Nephron (organoid): ENCODE results near the gene NIPA2.

Source experiments
- H3K27ac Mint-ChIP-seq, 3 experiments: 2 replicates each; pipeline ENCODE4 v1.8.0; 2020; ENCODE audit warnings: mixed read lengths in 3 of 3, mild to moderate bottlenecking in 2 of 3, moderate library complexity in 1 of 3
- H3K27me3 Mint-ChIP-seq: 2 replicates; pipeline ENCODE4 v1.8.0; 2021; ENCODE audit warnings: low read depth, mild to moderate bottlenecking, moderate library complexity, mixed read lengths
- H3K36me3 Mint-ChIP-seq: 2 replicates; pipeline ENCODE4 v1.8.0; 2020; ENCODE audit warnings: low read depth, mixed read lengths
- H3K4me1 Mint-ChIP-seq: 2 replicates; pipeline ENCODE4 v1.8.0; 2020; ENCODE audit warnings: mixed read lengths
- H3K4me3 Mint-ChIP-seq, 3 experiments: 2 replicates each; pipeline ENCODE4 v1.8.0; 2020; ENCODE audit warnings: mild to moderate bottlenecking in 3 of 3, mixed read lengths in 3 of 3, moderate library complexity in 2 of 3
- H3K9me3 Mint-ChIP-seq: 2 replicates; pipeline ENCODE4 v1.8.0; 2020; ENCODE audit warnings: mixed read lengths
- CTCF ChIP-seq, 3 experiments: fragments of 200-600 bp; sonication (generic); IDR thresholded peaks; one replicate each; pipeline ENCODE4 v1.5.0; 2021; ENCODE audit warnings: antibody characterized with exemption in 3 of 3; ENCODE audit not compliant: unreplicated experiment in 3 of 3

NIPA2 gene

GRCh38 chr15:22874966-22875365, 36.5 kb downstream of the NIPA2 start:
- Mint-ChIP-seq H3K4me1 (peaks cover 6% of the 10 kb centered on the region), H3K36me3 (peaks cover 90% of the 10 kb centered on the region), H3K27me3 (no peaks in the 10 kb centered on the region), H3K9me3 (peaks cover 10% of the 10 kb centered on the region), H3K4me3 (no peak overlapping the region), H3K27ac (no peak overlapping the region)
- no peak for TF ChIP-seq CTCF (IDR thresholded peaks at IDR 0.05; ENCODE audit: unreplicated experiment in 3 of 3)

GRCh38 chr15:22877117-22877516, 38.7 kb downstream of the NIPA2 start:
- Mint-ChIP-seq H3K4me1 (peaks cover 6% of the 10 kb centered on the region), H3K36me3 (peaks cover 87% of the 10 kb centered on the region), H3K27ac (no peak overlapping the region), H3K9me3 (peaks cover 2% of the 10 kb centered on the region), H3K27me3 (no peaks in the 10 kb centered on the region), H3K4me3 (no peak overlapping the region)
- TF ChIP-seq CTCF (IDR thresholded peaks at IDR 0.05; ENCODE audit: unreplicated experiment in 3 of 3) = no peak

GRCh38 chr15:22877607-22878006, 39.1 kb downstream of the NIPA2 start:
- Mint-ChIP-seq H3K4me3 (no peak overlapping the region), H3K9me3 (no peaks in the 10 kb centered on the region), H3K27ac (no peak overlapping the region), H3K4me1 (peaks cover 6% of the 10 kb centered on the region), H3K27me3 (no peaks in the 10 kb centered on the region), H3K36me3 (peaks cover 85% of the 10 kb centered on the region)
- no peak for TF ChIP-seq CTCF (IDR thresholded peaks at IDR 0.05; ENCODE audit: unreplicated experiment in 3 of 3)

- H3K4me3 Mint-ChIP-seq = no peak overlapping the region
- H3K36me3 Mint-ChIP-seq = peaks cover 81% of the 10 kb centered on the region
- no peak overlapping the region for H3K27ac Mint-ChIP-seq
- H3K4me1 Mint-ChIP-seq = peaks cover 6% of the 10 kb centered on the region
- no peaks in the 10 kb centered on the region for H3K27me3 Mint-ChIP-seq
- no peaks in the 10 kb centered on the region for H3K9me3 Mint-ChIP-seq
- TF ChIP-seq CTCF (IDR thresholded peaks at IDR 0.05; ENCODE audit: unreplicated experiment in 3 of 3) = no peak
Observed at GRCh38 chr15:22878103-22878502, 39.6 kb downstream of the NIPA2 start.

- no peak for TF ChIP-seq CTCF (IDR thresholded peaks at IDR 0.05; ENCODE audit: unreplicated experiment in 3 of 3)
- Mint-ChIP-seq H3K4me1 (peaks cover 6% of the 10 kb centered on the region), H3K4me3 (no peak overlapping the region), H3K27me3 (no peaks in the 10 kb centered on the region), H3K36me3 (peaks cover 62% of the 10 kb centered on the region), H3K27ac (no peak overlapping the region), H3K9me3 (no peaks in the 10 kb centered on the region)
Observed at GRCh38 chr15:22880068-22880980, 41.9 kb downstream of the NIPA2 start.
